Testis (tissue), 3 donors: Measurements from ENCODE around the gene KRT72. TPM values are rescaled to one million over a fixed set of nuclear protein-coding genes. Genes with fewer than 3 reads are reported as not detected.

Source experiments
- DNase-seq: peaks from one replicate; pipeline ENCODE4 v3.0.0-alpha.2; 2019
- H3K27ac ChIP-seq, 2 donors: fragments of 200-600 bp; sonication (generic); one replicate each; pipeline ENCODE4 v1.5.1; 2019
- H3K27me3 ChIP-seq: fragments of 200-600 bp; sonication (generic); one replicate; pipeline ENCODE4 v1.5.1; 2019
- H3K36me3 ChIP-seq: fragments of 200-600 bp; sonication (generic); one replicate; pipeline ENCODE4 v1.5.1; 2017; ENCODE audit warnings: low read depth; ENCODE audit errors: missing control alignments
- H3K4me1 ChIP-seq: fragments of 200-600 bp; sonication (generic); one replicate; pipeline ENCODE4 v1.5.1; 2019
- H3K4me3 ChIP-seq, 2 donors: fragments of 200-600 bp; sonication (generic); one replicate each; pipeline ENCODE4 v1.5.1; 2017 to 2019
- H3K9me3 ChIP-seq: fragments of 200-600 bp; sonication (generic); one replicate; pipeline ENCODE4 v1.5.1; 2017
- CTCF ChIP-seq, 3 experiments: fragments of 450-650 bp in 2 of 3; fragments of 200-600 bp in 1 of 3; sonication (generic) in 1 of 3; IDR thresholded peaks; one replicate each; pipeline ENCODE4 v1.5.1; 2016 to 2019; ENCODE audit warnings: antibody characterized with exemption in 3 of 3, mild to moderate bottlenecking in 2 of 3, moderate library complexity in 1 of 3
- POLR2A ChIP-seq: fragments of 450-650 bp; IDR thresholded peaks from one replicate; pipeline ENCODE4 v1.6.1; 2017; ENCODE audit warnings: antibody characterized with exemption, mild to moderate bottlenecking, moderate library complexity
- WGBS, 2 donors: methylation state at CpG; one replicate each; pipeline ENCODE4 v1.1.5; 2018; 5-methylcytosine and 5-hydroxymethylcytosine counted together
- intact Hi-C: fragments of 100-400 bp; cut with DNase I; formaldehyde crosslinking; loops from one replicate; pipeline ENCODE4 v1.15.1; 2023; ENCODE audit warnings: low total_unique reads
- polyA plus RNA-seq: library from polyadenylated mRNA; stranded (reverse); fragments of 350-450 nt; fragmentation: Illumina TruSeq; extraction: RNeasy Lipid Tissue Mini Kit (QIAGEN cat#74804); gene quantifications from one replicate; pipeline ENCODE4 v1.2.3, GENCODE V29; 2014; ENCODE audit warnings: low read depth, low replicate concordance; ENCODE audit not compliant: insufficient read depth
- total RNA-seq, 2 donors: library from RNA; depleted of rRNA; stranded (reverse); fragments of >200 nt; gene quantifications; one replicate each; pipeline ENCODE4 v1.2.3, GENCODE V29; 2016

Gene KRT72
- total and polyA plus RNA-seq, 3 donors from 2014 or later, result 11.7 to 85.0 (median 16.5) TPM

- intact Hi-C loops, result no loop called here
- no peaks in the 10 kb centered on the region for H3K36me3 ChIP-seq
- no peaks in the 10 kb centered on the region for H3K27me3 ChIP-seq
- no peak for TF ChIP-seq POLR2A
- no peak for TF ChIP-seq CTCF (IDR thresholded peaks at IDR 0.05)
- no peaks in the 10 kb centered on the region for H3K9me3 ChIP-seq
- no peak for DNase-seq
- H3K4me1 ChIP-seq, result no peaks in the 10 kb centered on the region
- H3K4me3 ChIP-seq, result no peak overlapping the region
- 93 to 98% methylated on average over 3 of the region's 3 CpGs for WGBS, 2 donors
- H3K27ac ChIP-seq, result no peak overlapping the region
Measured at GRCh38 chr12:52575948-52576347, 25.3 kb downstream of the KRT72 start.

GRCh38 chr12:52575256-52575655 lies 26.0 kb downstream of the KRT72 start:
- 96 to 98% methylated on average over 9 of the region's 9 CpGs for WGBS, 2 donors
- intact Hi-C loops, result no loop called here
- DNase-seq, result no peak
- Histone ChIP-seq H3K36me3 (no peaks in the 10 kb centered on the region), H3K9me3 (no peaks in the 10 kb centered on the region), H3K27ac (no peak overlapping the region), H3K4me3 (no peak overlapping the region), H3K27me3 (no peaks in the 10 kb centered on the region), H3K4me1 (no peaks in the 10 kb centered on the region)
- TF ChIP-seq CTCF (IDR thresholded peaks at IDR 0.05), result no peak

GRCh38 chr12:52573743-52574142 lies 27.5 kb downstream of the KRT72 start, which contains the start of gene KRT74:
Gene KRT74, minus strand, starts transcription at chr12:52573843. Its CDS starts 66 bp downstream, at chr12:52573777.
- DNase-seq, result no peak
- no peaks in the 10 kb centered on the region for H3K4me1 ChIP-seq
- intact Hi-C loops, result no loop called here
- H3K27ac ChIP-seq, result no peak within 1 kb of the TSS
- H3K9me3 ChIP-seq, result no peaks in the 10 kb centered on the region
- TF ChIP-seq CTCF (IDR thresholded peaks at IDR 0.05), result no peak
- TF ChIP-seq POLR2A, result no peak
- WGBS, 2 donors, result 90 to 100% methylated on average over 3 of the region's 3 CpGs
- no peak within 1 kb of the TSS for H3K4me3 ChIP-seq
- H3K36me3 ChIP-seq, result no peaks in the 10 kb centered on the region
- no peaks in the 10 kb centered on the region for H3K27me3 ChIP-seq

- H3K4me3 ChIP-seq, result no peak overlapping the region
- H3K27me3 ChIP-seq, result no peaks in the 10 kb centered on the region
- no peaks in the 10 kb centered on the region for H3K9me3 ChIP-seq
- intact Hi-C loops, result no loop called here
- WGBS, 2 donors, result 93 to 97% methylated on average over 13 to 15 of the region's 15 CpGs
- TF ChIP-seq POLR2A (no peak), CTCF (IDR thresholded peaks at IDR 0.05) (no peak)
- no peaks in the 10 kb centered on the region for H3K36me3 ChIP-seq
- H3K4me1 ChIP-seq, result no peaks in the 10 kb centered on the region
- no peak for DNase-seq
- no peak overlapping the region for H3K27ac ChIP-seq
Measured at GRCh38 chr12:52573306-52573705, 28.0 kb downstream of the KRT72 start.

- no peak for TF ChIP-seq POLR2A
- no peak for TF ChIP-seq CTCF (IDR thresholded peaks at IDR 0.05)
- H3K9me3 ChIP-seq, result no peaks in the 10 kb centered on the region
- DNase-seq, result no peak
- WGBS, 2 donors, result 90 to 96% methylated on average over 6 to 10 of the region's 10 CpGs
- intact Hi-C loops, result no loop called here
- no peaks in the 10 kb centered on the region for H3K27me3 ChIP-seq
- no peaks in the 10 kb centered on the region for H3K36me3 ChIP-seq
- peaks cover 3% of the 10 kb centered on the region for H3K4me1 ChIP-seq
- no peak overlapping the region for H3K4me3 ChIP-seq
- H3K27ac ChIP-seq, result no peak overlapping the region
Measured at GRCh38 chr12:52570511-52570910, 30.8 kb downstream of the KRT72 start.
